H1 (cell line): ENCODE measurements around the gene SLC19A1. TPM values are rescaled to one million over a fixed set of nuclear protein-coding genes. Genes with fewer than 3 reads are reported as not detected.

ENCODE experiments used
- BACH1 ChIP-seq: IDR thresholded peaks from 2 replicates; pipeline ENCODE4 v1.6.1; 2012; ENCODE audit warnings: low read length, improper control_type of control experiment
- CBX8 ChIP-seq: fragments of 300-800, 300-1000 bp; sonication (generic); IDR thresholded peaks from 2 replicates; pipeline ENCODE4 v1.7.1; 2016; ENCODE audit warnings: low read depth, low read length, borderline replicate concordance
- CEBPB ChIP-seq: IDR thresholded peaks from 2 replicates; pipeline ENCODE4 v1.6.1; 2012; ENCODE audit warnings: low read depth, low read length
- CREB1 ChIP-seq: IDR thresholded peaks from 2 replicates; pipeline ENCODE4 v1.6.1; 2012; ENCODE audit warnings: inconsistent platforms
- EGR1 ChIP-seq: IDR thresholded peaks from 2 replicates; pipeline ENCODE4 v1.6.1; 2011; ENCODE audit warnings: low read depth, low read length, borderline replicate concordance
- FOSL1 ChIP-seq: IDR thresholded peaks from 2 replicates; pipeline ENCODE4 v1.6.1; 2011; ENCODE audit warnings: mild to moderate bottlenecking, low read depth, low read length, moderate library complexity; ENCODE audit not compliant: insufficient read depth
- JUN ChIP-seq: IDR thresholded peaks from 2 replicates; pipeline ENCODE4 v1.6.1; 2011; ENCODE audit warnings: low read depth, mild to moderate bottlenecking, improper control_type of control experiment, low read length
- SUZ12 ChIP-seq: fragments of 200-600 bp; sonication (generic); IDR thresholded peaks from 2 replicates; pipeline ENCODE4 v1.6.1; 2012; ENCODE audit warnings: mild to moderate bottlenecking, inconsistent platforms, low read length, moderate library complexity, mixed read lengths
- TAF1 ChIP-seq: IDR thresholded peaks from 2 replicates; pipeline ENCODE4 v1.6.1; 2011; ENCODE audit warnings: mild to moderate bottlenecking, low read depth, low read length
- TBP ChIP-seq: IDR thresholded peaks from 2 replicates; pipeline ENCODE4 v1.6.1; 2011; ENCODE audit warnings: low read depth, low read length, improper control_type of control experiment
- polyA plus RNA-seq, 7 experiments: library from polyadenylated mRNA; depleted of rRNA in 3 of 7; stranded (reverse) in 5 of 7; unstranded in 2 of 7; fragments of >200 nt in 5 of 7; fragments of 200-250 nt in 2 of 7; gene quantifications; 1 replicate in 5 of 7; 2 replicates in 1 of 7; 4 replicates in 1 of 7; pipeline versions ENCODE4 v1.2.1 to v1.2.3, GENCODE V29; 2011 to 2013; ENCODE audit warnings: missing spikeins in 2 of 7, mixed read lengths in 2 of 7
- total RNA-seq: library from RNA; stranded (reverse); fragmentation: NEBNext Ultra II Directional; extraction: Animal tissue kit (Norgen Biotek cat#: 25700); gene quantifications from 2 replicates; pipeline ENCODE4 v1.2.1, GENCODE V29; 2021
- TF ChIP-seq, protein P1 (sequence below): fragments of 300-600 bp; sonication (generic); IDR thresholded peaks from 2 replicates; pipeline ENCODE4 v1.7.1; 2012; ENCODE audit warnings: low read length, moderate library complexity, mild to moderate bottlenecking, inconsistent platforms; ENCODE audit not compliant: insufficient replicate concordance

Gene SLC19A1
- total and polyA plus RNA-seq, 2 of the 8 experiments (the other 6 are each of a cell fraction or from before 2014, with no cell fraction given): 31.6 to 43.8 TPM

DNA sequence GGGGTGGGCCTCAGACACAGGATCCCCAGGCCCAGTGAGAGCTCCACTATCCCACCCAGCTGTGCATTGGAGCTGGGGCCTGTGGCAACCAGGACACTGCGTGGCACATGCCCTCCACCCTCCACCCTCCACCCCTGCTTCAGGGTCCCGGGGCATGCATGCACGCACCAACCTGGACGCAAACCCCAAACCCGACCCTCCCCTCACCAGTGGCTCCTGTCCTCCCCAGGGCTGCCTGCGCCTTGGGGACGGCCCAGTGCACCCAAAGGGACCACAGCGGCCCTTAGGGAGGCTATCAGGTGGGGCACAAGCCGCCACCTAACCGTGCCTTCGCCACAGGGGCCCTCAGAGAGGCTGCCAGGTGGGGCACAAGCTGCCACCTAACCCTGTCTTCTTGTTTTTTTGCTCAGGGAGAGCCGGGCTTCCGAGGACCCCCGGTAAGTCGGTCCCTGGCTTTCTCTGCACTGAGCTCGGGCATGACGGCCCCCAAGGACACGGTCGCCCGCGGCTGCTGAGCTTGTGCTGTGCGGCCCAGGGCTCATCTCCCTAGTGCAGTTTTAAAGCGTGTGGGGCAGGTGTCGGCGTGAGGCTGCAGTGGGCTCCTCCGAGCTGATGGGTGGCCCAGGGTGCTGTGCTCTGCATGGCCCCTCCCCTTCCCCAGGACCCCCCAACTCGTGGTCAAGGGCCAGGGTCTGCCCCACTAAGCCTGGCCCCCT lies 47.9 kb downstream of the SLC19A1 start (continued):
- TF ChIP-seq, protein P1, sequence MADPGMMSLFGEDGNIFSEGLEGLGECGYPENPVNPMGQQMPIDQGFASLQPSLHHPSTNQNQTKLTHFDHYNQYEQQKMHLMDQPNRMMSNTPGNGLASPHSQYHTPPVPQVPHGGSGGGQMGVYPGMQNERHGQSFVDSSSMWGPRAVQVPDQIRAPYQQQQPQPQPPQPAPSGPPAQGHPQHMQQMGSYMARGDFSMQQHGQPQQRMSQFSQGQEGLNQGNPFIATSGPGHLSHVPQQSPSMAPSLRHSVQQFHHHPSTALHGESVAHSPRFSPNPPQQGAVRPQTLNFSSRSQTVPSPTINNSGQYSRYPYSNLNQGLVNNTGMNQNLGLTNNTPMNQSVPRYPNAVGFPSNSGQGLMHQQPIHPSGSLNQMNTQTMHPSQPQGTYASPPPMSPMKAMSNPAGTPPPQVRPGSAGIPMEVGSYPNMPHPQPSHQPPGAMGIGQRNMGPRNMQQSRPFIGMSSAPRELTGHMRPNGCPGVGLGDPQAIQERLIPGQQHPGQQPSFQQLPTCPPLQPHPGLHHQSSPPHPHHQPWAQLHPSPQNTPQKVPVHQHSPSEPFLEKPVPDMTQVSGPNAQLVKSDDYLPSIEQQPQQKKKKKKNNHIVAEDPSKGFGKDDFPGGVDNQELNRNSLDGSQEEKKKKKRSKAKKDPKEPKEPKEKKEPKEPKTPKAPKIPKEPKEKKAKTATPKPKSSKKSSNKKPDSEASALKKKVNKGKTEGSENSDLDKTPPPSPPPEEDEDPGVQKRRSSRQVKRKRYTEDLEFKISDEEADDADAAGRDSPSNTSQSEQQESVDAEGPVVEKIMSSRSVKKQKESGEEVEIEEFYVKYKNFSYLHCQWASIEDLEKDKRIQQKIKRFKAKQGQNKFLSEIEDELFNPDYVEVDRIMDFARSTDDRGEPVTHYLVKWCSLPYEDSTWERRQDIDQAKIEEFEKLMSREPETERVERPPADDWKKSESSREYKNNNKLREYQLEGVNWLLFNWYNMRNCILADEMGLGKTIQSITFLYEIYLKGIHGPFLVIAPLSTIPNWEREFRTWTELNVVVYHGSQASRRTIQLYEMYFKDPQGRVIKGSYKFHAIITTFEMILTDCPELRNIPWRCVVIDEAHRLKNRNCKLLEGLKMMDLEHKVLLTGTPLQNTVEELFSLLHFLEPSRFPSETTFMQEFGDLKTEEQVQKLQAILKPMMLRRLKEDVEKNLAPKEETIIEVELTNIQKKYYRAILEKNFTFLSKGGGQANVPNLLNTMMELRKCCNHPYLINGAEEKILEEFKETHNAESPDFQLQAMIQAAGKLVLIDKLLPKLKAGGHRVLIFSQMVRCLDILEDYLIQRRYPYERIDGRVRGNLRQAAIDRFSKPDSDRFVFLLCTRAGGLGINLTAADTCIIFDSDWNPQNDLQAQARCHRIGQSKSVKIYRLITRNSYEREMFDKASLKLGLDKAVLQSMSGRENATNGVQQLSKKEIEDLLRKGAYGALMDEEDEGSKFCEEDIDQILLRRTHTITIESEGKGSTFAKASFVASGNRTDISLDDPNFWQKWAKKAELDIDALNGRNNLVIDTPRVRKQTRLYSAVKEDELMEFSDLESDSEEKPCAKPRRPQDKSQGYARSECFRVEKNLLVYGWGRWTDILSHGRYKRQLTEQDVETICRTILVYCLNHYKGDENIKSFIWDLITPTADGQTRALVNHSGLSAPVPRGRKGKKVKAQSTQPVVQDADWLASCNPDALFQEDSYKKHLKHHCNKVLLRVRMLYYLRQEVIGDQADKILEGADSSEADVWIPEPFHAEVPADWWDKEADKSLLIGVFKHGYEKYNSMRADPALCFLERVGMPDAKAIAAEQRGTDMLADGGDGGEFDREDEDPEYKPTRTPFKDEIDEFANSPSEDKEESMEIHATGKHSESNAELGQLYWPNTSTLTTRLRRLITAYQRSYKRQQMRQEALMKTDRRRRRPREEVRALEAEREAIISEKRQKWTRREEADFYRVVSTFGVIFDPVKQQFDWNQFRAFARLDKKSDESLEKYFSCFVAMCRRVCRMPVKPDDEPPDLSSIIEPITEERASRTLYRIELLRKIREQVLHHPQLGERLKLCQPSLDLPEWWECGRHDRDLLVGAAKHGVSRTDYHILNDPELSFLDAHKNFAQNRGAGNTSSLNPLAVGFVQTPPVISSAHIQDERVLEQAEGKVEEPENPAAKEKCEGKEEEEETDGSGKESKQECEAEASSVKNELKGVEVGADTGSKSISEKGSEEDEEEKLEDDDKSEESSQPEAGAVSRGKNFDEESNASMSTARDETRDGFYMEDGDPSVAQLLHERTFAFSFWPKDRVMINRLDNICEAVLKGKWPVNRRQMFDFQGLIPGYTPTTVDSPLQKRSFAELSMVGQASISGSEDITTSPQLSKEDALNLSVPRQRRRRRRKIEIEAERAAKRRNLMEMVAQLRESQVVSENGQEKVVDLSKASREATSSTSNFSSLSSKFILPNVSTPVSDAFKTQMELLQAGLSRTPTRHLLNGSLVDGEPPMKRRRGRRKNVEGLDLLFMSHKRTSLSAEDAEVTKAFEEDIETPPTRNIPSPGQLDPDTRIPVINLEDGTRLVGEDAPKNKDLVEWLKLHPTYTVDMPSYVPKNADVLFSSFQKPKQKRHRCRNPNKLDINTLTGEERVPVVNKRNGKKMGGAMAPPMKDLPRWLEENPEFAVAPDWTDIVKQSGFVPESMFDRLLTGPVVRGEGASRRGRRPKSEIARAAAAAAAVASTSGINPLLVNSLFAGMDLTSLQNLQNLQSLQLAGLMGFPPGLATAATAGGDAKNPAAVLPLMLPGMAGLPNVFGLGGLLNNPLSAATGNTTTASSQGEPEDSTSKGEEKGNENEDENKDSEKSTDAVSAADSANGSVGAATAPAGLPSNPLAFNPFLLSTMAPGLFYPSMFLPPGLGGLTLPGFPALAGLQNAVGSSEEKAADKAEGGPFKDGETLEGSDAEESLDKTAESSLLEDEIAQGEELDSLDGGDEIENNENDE: no peak
- TF ChIP-seq CREB1 (no peak), CBX8 (no peak), BACH1 (no peak), SUZ12 (no peak), JUN (no peak), EGR1 (no peak), CEBPB (no peak), TBP (no peak), FOSL1 (no peak), TAF1 (no peak)
- TF ChIP-seq, all 59 proteins: peak for 0
